ENCODE measurements around the gene BSN.

DNA sequence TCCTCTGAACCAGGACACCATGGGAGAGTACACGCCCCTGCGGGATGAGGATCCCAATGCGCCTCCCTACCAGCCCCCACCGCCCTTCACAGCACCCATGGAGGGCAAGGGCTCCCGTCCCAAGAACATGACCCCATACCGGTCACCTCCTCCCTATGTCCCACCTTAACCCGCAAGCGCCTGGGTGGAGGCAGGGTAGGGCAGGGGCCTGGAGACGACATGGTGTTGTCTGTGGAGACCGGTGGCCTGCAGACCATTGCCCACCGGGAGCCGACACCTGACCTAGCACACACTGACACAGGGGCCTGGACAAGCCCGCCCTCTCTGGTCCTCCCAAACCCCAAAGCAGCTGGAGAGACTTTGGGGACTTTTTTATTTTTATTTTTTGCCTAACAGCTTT is 21.2 kb upstream of the BSN start:
- TF ChIP-seq POLR2A (IDR thresholded peaks at IDR 0.05), result no peak
- TF ChIP-seq, protein P1, sequence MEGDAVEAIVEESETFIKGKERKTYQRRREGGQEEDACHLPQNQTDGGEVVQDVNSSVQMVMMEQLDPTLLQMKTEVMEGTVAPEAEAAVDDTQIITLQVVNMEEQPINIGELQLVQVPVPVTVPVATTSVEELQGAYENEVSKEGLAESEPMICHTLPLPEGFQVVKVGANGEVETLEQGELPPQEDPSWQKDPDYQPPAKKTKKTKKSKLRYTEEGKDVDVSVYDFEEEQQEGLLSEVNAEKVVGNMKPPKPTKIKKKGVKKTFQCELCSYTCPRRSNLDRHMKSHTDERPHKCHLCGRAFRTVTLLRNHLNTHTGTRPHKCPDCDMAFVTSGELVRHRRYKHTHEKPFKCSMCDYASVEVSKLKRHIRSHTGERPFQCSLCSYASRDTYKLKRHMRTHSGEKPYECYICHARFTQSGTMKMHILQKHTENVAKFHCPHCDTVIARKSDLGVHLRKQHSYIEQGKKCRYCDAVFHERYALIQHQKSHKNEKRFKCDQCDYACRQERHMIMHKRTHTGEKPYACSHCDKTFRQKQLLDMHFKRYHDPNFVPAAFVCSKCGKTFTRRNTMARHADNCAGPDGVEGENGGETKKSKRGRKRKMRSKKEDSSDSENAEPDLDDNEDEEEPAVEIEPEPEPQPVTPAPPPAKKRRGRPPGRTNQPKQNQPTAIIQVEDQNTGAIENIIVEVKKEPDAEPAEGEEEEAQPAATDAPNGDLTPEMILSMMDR (IDR thresholded peaks at IDR 0.05), result no peak
